GM12891 (cell line): Measurements from ENCODE around the gene LIPH.

ENCODE experiments used
- PAX5 ChIP-seq: IDR thresholded peaks from 2 replicates; pipeline ENCODE4 v1.6.1; 2011; ENCODE audit warnings: low read length, moderate library complexity, mild to moderate bottlenecking; ENCODE audit not compliant: insufficient read depth, severe bottlenecking
- POLR2A ChIP-seq: IDR thresholded peaks from 2 replicates; pipeline ENCODE4 v1.6.1; 2011; ENCODE audit warnings: low read depth, low read length, control low read depth
- POLR2AphosphoS5 ChIP-seq: IDR thresholded peaks from 2 replicates; pipeline ENCODE4 v1.6.1; 2011; ENCODE audit warnings: low read depth, low read length, control low read depth
- SPI1 ChIP-seq: IDR thresholded peaks from 2 replicates; pipeline ENCODE4 v1.6.1; 2011; ENCODE audit warnings: low read depth, low read length, control low read depth
- TAF1 ChIP-seq: IDR thresholded peaks from 2 replicates; pipeline ENCODE4 v1.6.1; 2011; ENCODE audit warnings: low read depth, low read length, control low read depth

DNA sequence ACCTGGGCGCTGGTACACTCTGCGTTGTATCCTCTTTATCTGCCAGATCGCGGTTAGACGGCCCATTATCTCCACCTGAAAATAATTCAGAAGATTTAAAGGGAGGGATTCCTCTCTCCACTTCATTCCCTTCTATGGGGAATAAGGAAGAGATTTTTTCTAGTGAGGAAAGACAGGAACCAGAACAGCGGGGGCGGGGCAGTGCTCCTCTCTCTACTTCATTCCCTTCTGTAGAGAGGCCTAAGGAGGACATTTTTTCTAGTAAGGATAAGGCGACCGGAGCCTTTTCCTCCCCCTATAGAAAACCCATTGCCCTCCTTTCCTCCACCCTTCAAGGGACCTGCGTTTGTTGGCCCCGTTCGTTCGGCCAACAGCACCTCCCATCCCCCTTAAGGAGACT, 8.3 kb upstream of the LIPH start:
- TF ChIP-seq POLR2AphosphoS5 (no peak), TAF1 (no peak), POLR2A (no peak), PAX5 (no peak), SPI1 (no peak)
